Activated B cell treated with CpG ODN at 0.5 μM for 24 hours (primary cell): Measurements from ENCODE around the gene CDH15. TPM values are rescaled to one million over a fixed set of nuclear protein-coding genes. Genes with fewer than 3 reads are reported as not detected.

Experiments
- ATAC-seq: fragments of 200-7000 bp; cut with Tn5 transposase; one replicate; pipeline ENCODE4 v1.10.0; 2021; ENCODE audit warnings: low read depth, mild to moderate bottlenecking, moderate library complexity
- CTCF ChIA-PET: fragments of 350-600 bp; sonication (Branson Sonifier 250); formaldehyde crosslinking; loops from one replicate; lab custom pipeline; 2021; ENCODE audit warnings: antibody characterized with exemption; lab: Charles Lee
- POLR2A ChIA-PET: fragments of 350-600 bp; sonication (Branson Sonifier 250); formaldehyde crosslinking; loops from one replicate; lab custom pipeline; 2021; ENCODE audit warnings: antibody characterized with exemption; lab: Charles Lee
- DNase-seq: peaks from one replicate; pipeline ENCODE4 v3.0.0; 2022
- H3K27ac Mint-ChIP-seq: one replicate; pipeline ENCODE4 v1.8.0; 2020; ENCODE audit warnings: mixed read lengths
- H3K27me3 Mint-ChIP-seq: one replicate; pipeline ENCODE4 v1.8.0; 2021; ENCODE audit warnings: mixed read lengths
- H3K36me3 Mint-ChIP-seq: one replicate; pipeline ENCODE4 v1.8.0; 2021; ENCODE audit warnings: low read depth, mixed read lengths
- H3K4me1 Mint-ChIP-seq: one replicate; pipeline ENCODE4 v1.8.0; 2021; ENCODE audit warnings: mixed read lengths
- H3K4me3 Mint-ChIP-seq: one replicate; pipeline ENCODE4 v1.8.0; 2020; ENCODE audit warnings: mild to moderate bottlenecking, mixed read lengths
- H3K9me3 Mint-ChIP-seq: one replicate; pipeline ENCODE4 v1.8.0; 2020; ENCODE audit warnings: mixed read lengths
- intact Hi-C: fragments of 100-400 bp; cut with micrococcal nuclease; formaldehyde crosslinking; loops from one replicate; pipeline ENCODE4 v1.15.1; 2024
- total RNA-seq: library from RNA; stranded (reverse); gene quantifications from 2 replicates; pipeline ENCODE4 v1.2.3, GENCODE V29; 2022
- TF ChIP-seq, protein P1 (sequence below): fragments of 200-600 bp; IDR thresholded peaks from one replicate; pipeline ENCODE4 v1.8.0; 2022; ENCODE audit warnings: antibody characterized with exemption, mild to moderate bottlenecking

Gene CDH15
- total RNA-seq, 1 donor from 2014 or later = not detected

DNA sequence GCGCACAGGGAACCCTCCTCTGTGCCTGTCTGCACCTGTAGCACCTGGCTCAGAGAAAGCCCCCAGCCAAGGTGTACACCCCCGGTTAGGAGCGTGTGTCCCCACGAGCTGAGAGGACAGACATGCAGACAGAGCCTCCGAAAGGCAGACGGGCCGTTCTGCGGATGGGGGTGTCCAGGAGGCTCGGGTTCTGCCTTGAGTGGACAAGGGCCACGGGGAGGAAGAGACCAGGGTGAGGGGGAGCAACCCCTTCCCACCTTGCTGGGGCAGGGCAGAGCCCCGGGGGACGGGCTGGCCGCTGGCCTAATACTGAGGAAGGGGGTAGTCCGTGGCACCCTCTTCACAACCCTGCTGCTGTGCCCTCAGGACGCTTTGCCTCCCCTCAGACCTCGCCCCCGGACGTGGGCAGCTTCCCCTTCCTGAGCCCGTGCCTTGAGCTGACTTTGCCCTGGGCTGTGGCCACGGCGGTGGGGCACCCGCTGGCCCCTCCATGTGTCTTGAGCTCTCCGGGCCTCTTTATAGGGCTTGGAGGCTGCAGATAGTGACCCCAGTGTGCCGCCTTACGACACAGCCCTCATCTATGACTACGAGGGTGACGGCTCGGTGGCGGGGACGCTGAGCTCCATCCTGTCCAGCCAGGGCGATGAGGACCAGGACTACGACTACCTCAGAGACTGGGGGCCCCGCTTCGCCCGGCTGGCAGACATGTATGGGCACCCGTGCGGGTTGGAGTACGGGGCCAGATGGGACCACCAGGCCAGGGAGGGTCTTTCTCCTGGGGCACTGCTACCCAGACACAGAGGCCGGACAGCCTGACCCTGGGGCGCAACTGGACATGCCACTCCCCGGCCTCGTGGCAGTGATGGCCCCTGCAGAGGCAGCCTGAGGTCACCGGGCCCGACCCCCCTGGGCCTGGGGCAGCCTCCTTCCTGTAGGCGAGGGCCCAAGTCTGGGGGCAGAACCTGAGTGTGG is 23.1 kb downstream of the CDH15 start:
- intact Hi-C loops = no loop called here
- no peak for DNase-seq
- ChIA-PET POLR2A (no interaction called here), CTCF (no interaction called here)
- peaks cover 3% of the 10 kb centered on the region for H3K4me1 Mint-ChIP-seq
- no peaks in the 10 kb centered on the region for H3K9me3 Mint-ChIP-seq
- H3K36me3 Mint-ChIP-seq = no peaks in the 10 kb centered on the region
- no peak overlapping the region for H3K27ac Mint-ChIP-seq
- H3K27me3 Mint-ChIP-seq = peaks cover 3% of the 10 kb centered on the region
- ATAC-seq = no peak
- TF ChIP-seq, protein P1, sequence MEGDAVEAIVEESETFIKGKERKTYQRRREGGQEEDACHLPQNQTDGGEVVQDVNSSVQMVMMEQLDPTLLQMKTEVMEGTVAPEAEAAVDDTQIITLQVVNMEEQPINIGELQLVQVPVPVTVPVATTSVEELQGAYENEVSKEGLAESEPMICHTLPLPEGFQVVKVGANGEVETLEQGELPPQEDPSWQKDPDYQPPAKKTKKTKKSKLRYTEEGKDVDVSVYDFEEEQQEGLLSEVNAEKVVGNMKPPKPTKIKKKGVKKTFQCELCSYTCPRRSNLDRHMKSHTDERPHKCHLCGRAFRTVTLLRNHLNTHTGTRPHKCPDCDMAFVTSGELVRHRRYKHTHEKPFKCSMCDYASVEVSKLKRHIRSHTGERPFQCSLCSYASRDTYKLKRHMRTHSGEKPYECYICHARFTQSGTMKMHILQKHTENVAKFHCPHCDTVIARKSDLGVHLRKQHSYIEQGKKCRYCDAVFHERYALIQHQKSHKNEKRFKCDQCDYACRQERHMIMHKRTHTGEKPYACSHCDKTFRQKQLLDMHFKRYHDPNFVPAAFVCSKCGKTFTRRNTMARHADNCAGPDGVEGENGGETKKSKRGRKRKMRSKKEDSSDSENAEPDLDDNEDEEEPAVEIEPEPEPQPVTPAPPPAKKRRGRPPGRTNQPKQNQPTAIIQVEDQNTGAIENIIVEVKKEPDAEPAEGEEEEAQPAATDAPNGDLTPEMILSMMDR = no peak
- no peak overlapping the region for H3K4me3 Mint-ChIP-seq

DNA sequence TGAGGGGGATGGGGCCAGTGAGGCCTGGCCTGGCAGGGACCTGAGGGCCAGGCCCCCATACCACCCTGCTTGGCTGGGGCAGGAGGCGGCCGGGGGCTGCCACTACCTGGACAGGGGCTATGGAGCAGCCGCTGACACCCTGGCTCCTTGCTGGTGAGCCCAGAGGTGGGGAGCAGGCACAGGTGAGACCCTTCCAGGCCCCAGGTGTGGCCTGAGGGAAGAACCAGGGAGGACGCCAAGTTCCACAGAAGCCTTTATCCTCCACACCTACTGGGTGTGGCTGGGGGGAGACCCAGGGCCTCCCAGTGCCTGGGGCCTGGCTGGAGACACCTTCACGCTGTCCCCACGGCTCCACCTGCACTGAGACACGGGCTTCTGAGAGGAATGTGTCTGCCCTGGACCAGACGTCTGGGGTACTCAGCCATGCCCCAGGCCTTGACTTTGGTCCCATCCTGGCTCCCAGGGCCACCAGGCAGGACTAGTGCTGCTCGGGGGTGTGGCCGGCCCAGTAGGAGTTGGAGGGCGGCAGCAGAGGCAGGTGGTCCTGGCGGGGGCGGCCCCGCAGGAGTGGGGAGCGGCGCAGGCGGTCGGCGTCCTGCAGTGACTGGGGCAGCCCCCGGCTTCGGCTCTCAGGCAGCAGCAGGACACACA is 24.1 kb downstream of the CDH15 start:
- intact Hi-C loops = no loop called here
- H3K27ac Mint-ChIP-seq = no peak overlapping the region
- peak; percentile 14 for DNase-seq
- ChIA-PET CTCF (no interaction called here), POLR2A (no interaction called here)
- no peaks in the 10 kb centered on the region for H3K9me3 Mint-ChIP-seq
- ATAC-seq = no peak
- H3K4me3 Mint-ChIP-seq = no peak overlapping the region
- H3K4me1 Mint-ChIP-seq = peaks cover 8% of the 10 kb centered on the region
- H3K27me3 Mint-ChIP-seq = peaks cover 10% of the 10 kb centered on the region
- TF ChIP-seq, protein P1 = no peak
- H3K36me3 Mint-ChIP-seq = no peaks in the 10 kb centered on the region

DNA sequence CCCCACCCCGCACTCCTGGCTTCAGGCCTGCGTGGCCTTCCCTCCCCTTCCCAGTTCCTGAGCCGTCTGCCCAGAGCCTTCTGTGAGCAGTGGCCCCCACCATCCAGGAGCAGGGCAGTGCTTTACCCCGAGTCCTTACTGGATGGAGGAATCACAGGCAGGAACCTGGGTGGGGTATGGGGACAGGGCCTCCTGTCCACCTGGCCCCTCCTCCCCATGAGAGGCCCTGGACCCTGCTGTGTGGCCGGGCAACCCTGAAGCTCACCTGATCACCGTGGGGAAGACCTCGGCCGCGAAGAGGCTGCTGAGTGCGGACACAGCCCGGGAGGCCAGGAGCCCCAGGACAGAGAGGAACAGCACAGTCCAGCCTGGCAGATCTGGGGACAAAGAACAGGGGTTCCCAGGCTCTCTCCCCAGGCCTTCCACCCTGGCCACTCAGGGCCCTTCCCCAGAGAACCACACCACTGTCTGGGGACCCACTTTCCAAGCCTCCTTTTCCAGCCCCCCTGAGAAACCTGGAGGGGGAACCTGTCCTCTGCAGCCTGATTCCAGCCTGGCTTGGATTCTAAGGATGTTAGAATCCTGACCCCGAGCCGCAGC is 25.6 kb downstream of the CDH15 start:
- intact Hi-C loops = no loop called here
- H3K4me1 Mint-ChIP-seq = peaks cover 7% of the 10 kb centered on the region
- H3K36me3 Mint-ChIP-seq = no peaks in the 10 kb centered on the region
- ATAC-seq (no peak), DNase-seq (no peak)
- CTCF ChIA-PET = no interaction called here
- peaks cover 12% of the 10 kb centered on the region for H3K27me3 Mint-ChIP-seq
- TF ChIP-seq, protein P1 = no peak
- H3K27ac Mint-ChIP-seq = no peak overlapping the region
- POLR2A ChIA-PET = interaction anchor here (0.6 to 1.0 kb wide), 2 partner anchors 21 to 417 kb away, joined by 4 read pairs; partner anchors contain the start of gene ZNF778
- no peak overlapping the region for H3K4me3 Mint-ChIP-seq
- no peaks in the 10 kb centered on the region for H3K9me3 Mint-ChIP-seq

DNA sequence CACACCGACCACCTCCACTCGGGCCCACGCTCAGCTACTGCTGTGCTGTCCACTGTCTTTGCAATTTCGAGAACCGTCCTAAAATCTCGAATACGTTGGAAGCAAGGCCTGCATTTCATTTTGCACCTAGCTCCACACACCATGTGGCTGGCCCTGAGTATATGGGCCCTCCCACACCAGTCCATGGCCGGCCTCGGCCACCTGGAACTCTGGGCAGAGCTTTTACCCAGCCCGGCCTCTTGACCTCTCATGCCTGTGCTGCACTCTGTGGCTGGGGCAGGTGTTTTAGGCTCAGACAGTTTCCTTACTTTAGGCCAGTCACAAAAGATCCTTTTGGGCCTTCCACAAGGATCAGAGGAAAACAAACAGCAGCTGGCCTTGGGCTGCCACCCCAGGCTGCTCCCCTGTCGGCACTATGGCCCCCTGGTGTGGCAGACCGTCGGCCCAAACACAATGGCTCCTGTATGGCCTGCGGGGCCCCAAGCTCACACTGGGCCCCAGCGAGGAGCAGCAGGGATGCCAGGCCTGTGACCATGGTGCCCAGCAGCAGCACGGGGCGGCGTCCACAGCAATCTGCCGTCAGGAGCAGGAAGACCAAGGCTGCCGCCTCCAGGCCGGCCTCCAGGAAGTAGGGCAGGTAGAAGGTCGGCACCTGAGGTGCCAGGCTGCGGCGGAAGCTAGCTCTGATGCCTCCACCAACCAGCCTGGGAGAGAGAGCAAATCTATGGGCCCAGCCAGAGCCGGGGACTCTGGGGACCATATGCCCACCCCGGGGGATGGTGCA is 26.3 kb downstream of the CDH15 start:
- ChIA-PET CTCF (no interaction called here), POLR2A (no interaction called here)
- intact Hi-C loops = no loop called here
- peaks cover 11% of the 10 kb centered on the region for H3K4me1 Mint-ChIP-seq
- no peak overlapping the region for H3K27ac Mint-ChIP-seq
- TF ChIP-seq, protein P1 = no peak
- H3K9me3 Mint-ChIP-seq = peaks cover 2% of the 10 kb centered on the region
- H3K36me3 Mint-ChIP-seq = no peaks in the 10 kb centered on the region
- no peak overlapping the region for H3K4me3 Mint-ChIP-seq
- ATAC-seq = no peak
- H3K27me3 Mint-ChIP-seq = peaks cover 16% of the 10 kb centered on the region
- DNase-seq = no peak
